H1 (cell line): ENCODE measurements around the gene NLRP1. TPM values are rescaled to one million over a fixed set of nuclear protein-coding genes. Genes with fewer than 3 reads are reported as not detected.

Experiments
- CTCF ChIA-PET: fragments of 300-600 bp; sonication (Branson Sonifier 250); formaldehyde crosslinking; loops from one replicate; lab custom pipeline; 2021; ENCODE audit not compliant: partially characterized antibody; lab: Charles Lee
- POLR2A ChIA-PET: fragments of 300-600 bp; sonication (Branson Sonifier 250); formaldehyde crosslinking; loops from one replicate; lab custom pipeline; 2021; ENCODE audit warnings: inconsistent platforms; ENCODE audit not compliant: partially characterized antibody; lab: Charles Lee
- DNase-seq, 2 experiments: peaks; one replicate each; pipeline versions ENCODE4 v3.0.0 to v3.0.0-alpha.2; 2010 to 2022; ENCODE audit warnings: low spot score in 2 of 2, low read depth in 1 of 2, mixed read lengths in 1 of 2
- FAIRE-seq: peaks from 2 replicates; lab custom pipeline; 2011; peaks lifted over from hg19 to GRCh38; lab: Jason Lieb, UNC
- H2AFZ ChIP-seq: 2 replicates; pipeline ENCODE4 v1.8.1; 2012; ENCODE audit warnings: low read length, inconsistent platforms
- H2AK5ac ChIP-seq: 2 replicates; pipeline ENCODE4 v1.6.1; 2013; ENCODE audit warnings: low read depth, low read length
- H2BK120ac ChIP-seq: replicated peaks from 2 replicates; pipeline ENCODE3; 2013; ENCODE audit warnings: low read depth, low read length, inconsistent platforms
- H2BK12ac ChIP-seq: 2 replicates; pipeline ENCODE4 v1.6.1; 2013; ENCODE audit warnings: low read depth, low read length
- H2BK15ac ChIP-seq: 2 replicates; pipeline ENCODE4 v1.6.1; 2013; ENCODE audit warnings: low read length
- H2BK20ac ChIP-seq: 2 replicates; pipeline ENCODE4 v1.6.1; 2013; ENCODE audit warnings: low read length
- H2BK5ac ChIP-seq: 2 replicates; pipeline ENCODE4 v1.6.1; 2013; ENCODE audit warnings: low read depth, low read length
- H3K14ac ChIP-seq: 2 replicates; pipeline ENCODE4 v1.6.1; 2013; ENCODE audit warnings: inconsistent platforms; ENCODE audit not compliant: insufficient read length
- H3K18ac ChIP-seq: 2 replicates; pipeline ENCODE4 v1.6.1; 2013; ENCODE audit warnings: low read length; ENCODE audit errors: extremely low read depth
- H3K23ac ChIP-seq: 2 replicates; pipeline ENCODE4 v1.6.1; 2013; ENCODE audit warnings: inconsistent platforms; ENCODE audit not compliant: insufficient read length
- H3K23me2 ChIP-seq: 2 replicates; pipeline ENCODE4 v1.6.1; 2013; ENCODE audit warnings: low read depth, low read length
- H3K27ac ChIP-seq: 2 replicates; pipeline ENCODE4 v1.6.1; 2011; ENCODE audit warnings: low read depth, low read length, inconsistent platforms
- H3K27me3 ChIP-seq, 4 experiments: replicated peaks in 1 of 4; 1 replicate in 1 of 4; 2 replicates in 3 of 4; pipeline versions ENCODE4 v1.6.1 to v1.8.1; 2011 to 2013; ENCODE audit warnings: low read length in 3 of 4, mild to moderate bottlenecking in 3 of 4, inconsistent platforms in 2 of 4, mixed read lengths in 2 of 4, moderate library complexity in 1 of 4; ENCODE audit not compliant: control insufficient read depth in 3 of 4, insufficient read depth in 3 of 4; ENCODE audit errors: extremely low read depth in 1 of 4
- H3K36me3 ChIP-seq, 4 experiments: 2 replicates each; pipeline versions ENCODE4 v1.6.1 to v1.8.1; 2011 to 2013; ENCODE audit warnings: mild to moderate bottlenecking in 4 of 4, low read length in 3 of 4, moderate library complexity in 2 of 4, control low read depth in 1 of 4, inconsistent platforms in 1 of 4; ENCODE audit not compliant: insufficient read depth in 4 of 4, control insufficient read depth in 2 of 4
- H3K4ac ChIP-seq: replicated peaks from 2 replicates; pipeline ENCODE3; 2013; ENCODE audit warnings: low read length, low read depth, mixed read lengths, inconsistent platforms; ENCODE audit not compliant: insufficient read length
- H3K4me1 ChIP-seq, 4 experiments: replicated peaks in 1 of 4; 1 replicate in 1 of 4; 2 replicates in 3 of 4; pipeline versions ENCODE4 v1.6.1 to v1.8.1; 2011 to 2013; ENCODE audit warnings: low read length in 3 of 4, inconsistent platforms in 2 of 4, mixed read lengths in 1 of 4; ENCODE audit not compliant: insufficient read depth in 4 of 4, control insufficient read depth in 3 of 4
- H3K4me2 ChIP-seq, 2 experiments: 2 replicates each; pipeline versions ENCODE4 v1.6.1 to v1.8.1; 2011 to 2013; ENCODE audit warnings: low read depth in 2 of 2, low read length in 2 of 2, control low read depth in 1 of 2, inconsistent platforms in 1 of 2, mild to moderate bottlenecking in 1 of 2; ENCODE audit not compliant: insufficient read depth in 1 of 2
- H3K4me3 ChIP-seq, 4 experiments: fragments of 200-600, 300-600 bp in 1 of 4; sonication (generic), shearing (Covaris generic), sonication (Bioruptor Twin) in 1 of 4; 2 replicates each; pipeline versions ENCODE4 v1.5.1 to v1.8.1; 2011 to 2016; ENCODE audit warnings: low read length in 4 of 4, low read depth in 3 of 4, control low read depth in 2 of 4, inconsistent platforms in 2 of 4, mild to moderate bottlenecking in 2 of 4, mixed read lengths in 1 of 4, moderate library complexity in 1 of 4; ENCODE audit not compliant: insufficient read depth in 2 of 4; ENCODE audit errors: extremely low read depth in 1 of 4
- H3K56ac ChIP-seq: replicated peaks from 2 replicates; pipeline ENCODE3; 2013; ENCODE audit warnings: low read depth, mild to moderate bottlenecking, mixed read lengths, low read length, inconsistent platforms; ENCODE audit not compliant: insufficient read length
- H3K79me1 ChIP-seq: 2 replicates; pipeline ENCODE4 v1.6.1; 2013; ENCODE audit warnings: low read depth, low read length, control low read depth
- H3K79me2 ChIP-seq, 2 experiments: 2 replicates each; pipeline versions ENCODE4 v1.6.1 to v1.8.1; 2012 to 2013; ENCODE audit warnings: low read length in 2 of 2, mild to moderate bottlenecking in 2 of 2, inconsistent platforms in 1 of 2; ENCODE audit not compliant: insufficient read depth in 2 of 2, control insufficient read depth in 1 of 2
- H3K9ac ChIP-seq, 4 experiments: replicated peaks in 1 of 4; 1 replicate in 1 of 4; 2 replicates in 3 of 4; pipeline versions ENCODE4 v1.6.1 to v1.8.1; 2011 to 2013; ENCODE audit warnings: low read depth in 3 of 4, low read length in 3 of 4, control low read depth in 2 of 4, mild to moderate bottlenecking in 2 of 4, moderate library complexity in 2 of 4, inconsistent platforms in 1 of 4; ENCODE audit errors: extremely low read depth in 1 of 4
- H3K9me3 ChIP-seq, 2 experiments: 2 replicates each; pipeline versions ENCODE4 v1.6.1 to v1.8.1; 2012 to 2013; ENCODE audit warnings: mild to moderate bottlenecking in 2 of 2, moderate library complexity in 2 of 2, control low read depth in 1 of 2, inconsistent platforms in 1 of 2, low read depth in 1 of 2, low read length in 1 of 2, mixed read lengths in 1 of 2; ENCODE audit not compliant: insufficient read depth in 2 of 2
- H4K20me1 ChIP-seq, 2 experiments: replicated peaks in 1 of 2; 2 replicates each; pipeline versions ENCODE3 to v1.8.1; 2011 to 2013; ENCODE audit warnings: inconsistent platforms in 2 of 2, low read length in 2 of 2, mild to moderate bottlenecking in 1 of 2; ENCODE audit not compliant: insufficient read depth in 2 of 2, control insufficient read depth in 1 of 2
- H4K5ac ChIP-seq: 2 replicates; pipeline ENCODE4 v1.6.1; 2013; ENCODE audit warnings: low read length, low read depth, mixed read lengths, inconsistent platforms; ENCODE audit not compliant: insufficient read length
- H4K8ac ChIP-seq: 2 replicates; pipeline ENCODE4 v1.8.0; 2013; ENCODE audit warnings: mild to moderate bottlenecking, moderate library complexity, low read length, inconsistent platforms; ENCODE audit not compliant: insufficient read depth; ENCODE audit errors: extremely low read depth
- H4K91ac ChIP-seq: replicated peaks from 2 replicates; pipeline ENCODE3; 2013; ENCODE audit warnings: low read length, mixed read lengths, inconsistent platforms; ENCODE audit not compliant: insufficient read length
- ASH2L ChIP-seq: fragments of 200-600, 300-600 bp; sonication (generic); IDR thresholded peaks from one replicate; pipeline ENCODE4 v1.7.1; 2017; ENCODE audit warnings: low read length
- BACH1 ChIP-seq: IDR thresholded peaks from 2 replicates; pipeline ENCODE4 v1.6.1; 2012; ENCODE audit warnings: low read length, improper control_type of control experiment
- CBX5 ChIP-seq: fragments of 300-800, 300-1000 bp; sonication (generic); IDR thresholded peaks from 2 replicates; pipeline ENCODE4 v1.7.1; 2016; ENCODE audit warnings: antibody characterized with exemption, low read length, low read depth
- EP300 ChIP-seq, 2 experiments: IDR thresholded peaks; 1 replicate in 1 of 2; 2 replicates in 1 of 2; pipeline ENCODE4 v1.6.1; 2011 to 2012; ENCODE audit warnings: low read depth in 2 of 2, low read length in 2 of 2, mild to moderate bottlenecking in 2 of 2, borderline replicate concordance in 1 of 2, inconsistent platforms in 1 of 2, moderate library complexity in 1 of 2
- JUN ChIP-seq: IDR thresholded peaks from 2 replicates; pipeline ENCODE4 v1.6.1; 2011; ENCODE audit warnings: low read depth, mild to moderate bottlenecking, improper control_type of control experiment, low read length
- JUND ChIP-seq: IDR thresholded peaks from 2 replicates; pipeline ENCODE4 v1.6.1; 2011; ENCODE audit warnings: mild to moderate bottlenecking, improper control_type of control experiment, low read length
- NANOG ChIP-seq: IDR thresholded peaks from 2 replicates; pipeline ENCODE4 v1.6.1; 2011; ENCODE audit warnings: low read length, low read depth, mild to moderate bottlenecking, inconsistent platforms; ENCODE audit not compliant: insufficient read depth, poor library complexity, severe bottlenecking
- PHF8 ChIP-seq: fragments of 200-600 bp; sonication (generic); conservative IDR thresholded peaks from 2 replicates; pipeline ENCODE4 v1.7.1; 2012; ENCODE audit warnings: low read depth, mild to moderate bottlenecking, inconsistent platforms, low read length, moderate library complexity
- POU5F1 ChIP-seq: IDR thresholded peaks from 2 replicates; pipeline ENCODE4 v1.6.1; 2011; ENCODE audit warnings: low read depth, mild to moderate bottlenecking, low read length, moderate library complexity
- RBBP5 ChIP-seq: IDR thresholded peaks from 2 replicates; pipeline ENCODE4 v1.7.1; 2012; ENCODE audit warnings: low read depth, mild to moderate bottlenecking, inconsistent platforms, low read length, moderate library complexity, borderline replicate concordance
- RXRA ChIP-seq: IDR thresholded peaks from 2 replicates; pipeline ENCODE4 v1.6.1; 2011; ENCODE audit warnings: low read depth, mild to moderate bottlenecking, low read length, moderate library complexity; ENCODE audit not compliant: insufficient read depth
- SP4 ChIP-seq: IDR thresholded peaks from 2 replicates; pipeline ENCODE4 v1.6.1; 2012; ENCODE audit warnings: low read length, inconsistent platforms
- YY1 ChIP-seq: IDR thresholded peaks from 2 replicates; pipeline ENCODE4 v1.6.1; 2011; ENCODE audit warnings: low read depth, mild to moderate bottlenecking, low read length
- WGBS, 2 experiments: shearing (Covaris generic) in 1 of 2; methylation state at CpG; one replicate each; pipeline versions ENCODE4 v1.1.6 to v1.1.7; 2013 to 2015; ENCODE audit warnings: low lambda C conversion rate in 2 of 2, mixed read lengths in 2 of 2, inconsistent platforms in 1 of 2, low coverage in 1 of 2, missing lambda C conversion rate in 1 of 2; ENCODE audit not compliant: insufficient replicate concordance in 2 of 2, insufficient coverage in 1 of 2, insufficient read length in 1 of 2; ENCODE audit errors: extremely low coverage in 1 of 2, missing lambda C conversion rate in 1 of 2; 5-methylcytosine and 5-hydroxymethylcytosine counted together
- polyA plus RNA-seq, 7 experiments: library from polyadenylated mRNA; depleted of rRNA in 3 of 7; stranded (reverse) in 5 of 7; unstranded in 2 of 7; fragments of >200 nt in 5 of 7; fragments of 200-250 nt in 2 of 7; gene quantifications; 1 replicate in 5 of 7; 2 replicates in 1 of 7; 4 replicates in 1 of 7; pipeline versions ENCODE4 v1.2.1 to v1.2.3, GENCODE V29; 2011 to 2013; ENCODE audit warnings: missing spikeins in 2 of 7, mixed read lengths in 2 of 7
- total RNA-seq: library from RNA; stranded (reverse); fragmentation: NEBNext Ultra II Directional; extraction: Animal tissue kit (Norgen Biotek cat#: 25700); gene quantifications from 2 replicates; pipeline ENCODE4 v1.2.1, GENCODE V29; 2021

The NLRP1 gene
- total and polyA plus RNA-seq, 2 of the 8 experiments (the other 6 are each of a cell fraction or from before 2014, with no cell fraction given), result 8.6 to 10.4 TPM

DNA sequence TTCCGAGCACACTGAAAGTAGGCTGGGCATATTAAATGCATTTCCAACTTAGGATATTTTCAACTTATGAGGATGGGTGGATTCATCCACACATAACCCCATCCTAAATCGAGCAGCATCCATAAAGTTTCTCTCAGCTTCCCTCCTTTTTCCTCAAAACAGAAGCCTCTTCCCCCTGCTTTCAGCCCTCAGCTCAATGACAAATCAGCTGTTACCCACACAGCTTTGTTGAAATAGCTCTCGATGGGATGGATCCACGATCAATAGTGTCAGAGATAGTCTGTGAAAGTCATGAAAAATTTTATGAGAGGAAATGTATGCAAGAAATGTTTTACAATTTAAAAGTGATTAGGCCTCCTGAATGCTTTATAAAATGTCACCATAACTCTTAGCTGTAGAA is 118.0 kb downstream of the NLRP1 start:
- Histone ChIP-seq H4K8ac (no peak overlapping the region), H3K27ac (no peak overlapping the region), H3K27me3 (no peaks in the 10 kb centered on the region), H3K9ac (no peak overlapping the region; a peak in 1 of 7 replicates), H3K4ac (no peak overlapping the region), H3K79me1 (peaks cover 7% of the 10 kb centered on the region; the same call in 1 of the 2 replicates), H2BK120ac (no peak overlapping the region), H2BK15ac (no peak overlapping the region), H2AFZ (no peak overlapping the region), H3K56ac (no peak overlapping the region), H3K23me2 (peaks cover 2% of the 10 kb centered on the region; the same call in 1 of the 2 replicates), H2BK12ac (no peak overlapping the region), H3K4me1 (peaks cover 0 to 9% (median 6%) of the 10 kb centered on the region in 4 experiments; a peak in 3 of 7 replicates), H3K23ac (no peak overlapping the region), H3K18ac (no peak overlapping the region), H2AK5ac (no peak overlapping the region), H2BK5ac (no peak overlapping the region), H4K91ac (no peak overlapping the region), H2BK20ac (no peak overlapping the region), H4K5ac (no peak overlapping the region), H3K36me3 (peaks cover 0 to 9% (median 7%) of the 10 kb centered on the region in 4 experiments), H3K79me2 (peaks cover 46 to 67% of the 10 kb centered on the region in 2 experiments), H3K4me3 (peak overlapping the region in 1 of 4 experiments; percentile 100; a peak in 3 of 8 replicates), H3K4me2 (peak overlapping the region; percentile 89 to 91; a peak in 3 of 4 replicates), H3K14ac (no peak overlapping the region), H4K20me1 (peaks cover 13 to 18% of the 10 kb centered on the region in 2 experiments), H3K9me3 (no peaks in the 10 kb centered on the region)
- FAIRE-seq (no peak), DNase-seq (no peak)
- ChIA-PET POLR2A (interaction anchor here (1.0 to 4.1 kb wide), 11 partner anchors 9 to 58 kb away, joined by 3 to 19 read pairs (median 4); partner anchors contain the start of genes C1QBP, DERL2, MIS12 and NUP88), CTCF (interaction anchor here (0.9 to 1.8 kb wide), 2 partner anchors 20 to 35 kb away, joined by 3 to 4 read pairs; partner anchors contain the start of gene DERL2)
- WGBS, 2 experiments, result 90% methylated on average over 4 of the region's 4 CpGs; no CpG with 5 or more reads in 1 of the 2 experiments
- TF ChIP-seq ASH2L (no peak), EP300 (IDR thresholded peaks at IDR 0.05; ENCODE audit: borderline replicate concordance in 1 of 2, low read depth in 2 of 2, low read length in 2 of 2) (no peak), YY1 (no peak), RBBP5 (no peak), RXRA (no peak), CBX5 (no peak), JUN (no peak), BACH1 (no peak), PHF8 (no peak), SP4 (no peak), NANOG (no peak), JUND (no peak), POU5F1 (no peak)
